ENCODE data around the gene CDADC1.

CDADC1 gene

DNA sequence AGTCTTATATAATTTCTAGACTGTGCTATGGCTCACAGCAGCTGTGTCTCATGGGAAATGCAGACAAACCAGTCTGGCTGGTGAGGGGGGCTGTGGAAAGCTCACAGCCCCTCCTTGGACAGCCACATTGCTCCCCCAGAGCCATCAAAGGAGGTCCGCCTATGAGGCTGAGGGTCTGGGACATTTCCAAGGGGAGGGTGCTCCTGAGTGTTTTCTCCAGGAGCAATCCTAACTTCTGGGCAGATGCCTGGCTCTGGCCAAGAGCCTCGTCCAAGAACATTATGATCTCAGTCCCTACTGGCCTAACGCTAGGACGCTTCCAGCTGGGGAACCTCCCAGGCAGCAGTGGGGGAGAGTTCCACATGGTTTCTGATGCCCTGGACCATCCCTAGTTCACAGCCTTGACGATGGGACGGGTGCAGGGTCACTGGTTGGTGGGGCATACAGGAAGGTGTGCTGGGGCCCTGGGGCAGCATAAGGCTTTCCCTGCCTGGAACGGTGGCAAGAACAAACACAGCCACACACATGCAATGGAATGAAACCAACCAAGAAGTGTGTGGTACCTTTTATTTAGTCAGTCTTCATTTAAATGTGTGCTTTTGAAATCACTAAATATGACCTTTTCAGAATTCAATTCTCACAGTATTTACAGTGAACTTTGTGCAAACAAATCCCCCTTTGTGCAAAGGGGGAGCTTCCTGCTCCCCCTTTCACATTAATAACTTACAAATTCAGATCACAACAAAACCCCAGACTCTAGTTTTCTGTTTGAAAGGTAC lies 60.6 kb downstream of the CDADC1 start:
- Histone ChIP-seq H3K4me1 (ENCODE audit: control insufficient read depth, insufficient read depth, low read length) (peaks cover 4% of the 10 kb centered on the region), H3K27me3 (ENCODE audit: control insufficient read depth, insufficient read depth, low read length) (no peaks in the 10 kb centered on the region), H3K36me3 (ENCODE audit: control insufficient read depth, insufficient read depth, low read length) (no peaks in the 10 kb centered on the region), H3K9me3 (ENCODE audit: control insufficient read depth, low read length) (no peaks in the 10 kb centered on the region), H3K9ac (ENCODE audit: low read length) (no peak overlapping the region), H3K4me3 (ENCODE audit: low read length) (no peak overlapping the region)

DNA sequence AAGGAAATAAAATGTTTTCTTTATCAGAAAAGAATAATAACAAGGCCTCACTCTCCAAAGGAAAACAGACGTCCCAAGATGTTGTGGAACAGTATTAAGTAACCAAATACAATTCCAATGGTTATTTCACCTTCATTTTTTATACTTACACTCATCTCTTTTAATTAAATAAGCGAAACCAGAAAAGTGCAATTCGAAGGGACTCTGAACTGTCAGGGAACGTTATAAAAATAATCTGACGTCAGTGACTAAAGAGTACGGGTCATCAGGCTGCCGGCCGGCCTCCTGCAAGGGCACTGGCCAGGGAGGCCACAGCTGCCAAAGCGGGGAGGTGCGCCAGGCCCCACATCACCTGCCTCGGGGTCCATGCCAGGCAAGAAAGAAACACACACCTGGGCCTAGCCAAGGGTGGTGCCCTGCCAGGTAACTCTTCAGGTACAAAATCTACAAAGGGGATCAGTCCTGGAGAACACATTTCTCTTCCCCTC lies 61.2 kb downstream of the CDADC1 start:
- no peak overlapping the region for H3K9ac ChIP-seq (ENCODE audit: low read length)

DNA sequence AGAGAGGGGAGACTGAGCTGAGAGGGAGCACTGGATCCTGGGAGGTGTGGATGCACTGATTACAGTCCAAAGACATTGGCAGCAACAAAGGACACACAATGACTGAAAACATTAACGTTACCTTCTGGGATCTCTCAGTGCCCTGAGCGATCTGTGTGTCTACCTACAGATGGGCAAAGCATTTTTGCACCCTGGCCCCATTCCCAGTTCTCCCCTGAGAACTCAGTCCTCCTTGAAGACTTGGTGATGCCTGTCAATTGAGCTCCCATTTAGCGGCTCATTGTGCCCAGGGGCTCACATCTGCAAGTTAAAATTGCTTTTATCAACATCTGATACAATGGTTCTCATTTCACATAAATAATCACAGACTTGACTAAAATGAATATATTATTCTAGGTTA lies 62.5 kb downstream of the CDADC1 start:
- H3K9ac ChIP-seq (ENCODE audit: low read length) = no peak overlapping the region

More for the DNA sequence above, 61.2 kb downstream of the CDADC1 start:
- Histone ChIP-seq H3K36me3 (ENCODE audit: control insufficient read depth, insufficient read depth, low read length) (no peaks in the 10 kb centered on the region), H3K9me3 (ENCODE audit: control insufficient read depth, low read length) (no peaks in the 10 kb centered on the region), H3K4me3 (ENCODE audit: low read length) (no peak overlapping the region), H3K4me1 (ENCODE audit: control insufficient read depth, insufficient read depth, low read length) (peaks cover 11% of the 10 kb centered on the region), H3K27me3 (ENCODE audit: control insufficient read depth, insufficient read depth, low read length) (no peaks in the 10 kb centered on the region)

GRCh38 chr13:49311816-49312215 lies 64.1 kb downstream of the CDADC1 start:
- no peaks in the 10 kb centered on the region for H3K27me3 ChIP-seq (ENCODE audit: control insufficient read depth, insufficient read depth, low read length)
- no peaks in the 10 kb centered on the region for H3K36me3 ChIP-seq (ENCODE audit: control insufficient read depth, insufficient read depth, low read length)
- no peak overlapping the region for H3K4me3 ChIP-seq (ENCODE audit: low read length)
- H3K9me3 ChIP-seq (ENCODE audit: control insufficient read depth, low read length) = no peaks in the 10 kb centered on the region
- no peak overlapping the region for H3K9ac ChIP-seq (ENCODE audit: low read length)
- peaks cover 22% of the 10 kb centered on the region for H3K4me1 ChIP-seq (ENCODE audit: control insufficient read depth, insufficient read depth, low read length)

More for the DNA sequence above, 62.5 kb downstream of the CDADC1 start:
- H3K4me3 ChIP-seq (ENCODE audit: low read length) = no peak overlapping the region
- H3K27me3 ChIP-seq (ENCODE audit: control insufficient read depth, insufficient read depth, low read length) = no peaks in the 10 kb centered on the region
- no peaks in the 10 kb centered on the region for H3K9me3 ChIP-seq (ENCODE audit: control insufficient read depth, low read length)
- H3K4me1 ChIP-seq (ENCODE audit: control insufficient read depth, insufficient read depth, low read length) = peaks cover 22% of the 10 kb centered on the region
- H3K36me3 ChIP-seq (ENCODE audit: control insufficient read depth, insufficient read depth, low read length) = no peaks in the 10 kb centered on the region

DNA sequence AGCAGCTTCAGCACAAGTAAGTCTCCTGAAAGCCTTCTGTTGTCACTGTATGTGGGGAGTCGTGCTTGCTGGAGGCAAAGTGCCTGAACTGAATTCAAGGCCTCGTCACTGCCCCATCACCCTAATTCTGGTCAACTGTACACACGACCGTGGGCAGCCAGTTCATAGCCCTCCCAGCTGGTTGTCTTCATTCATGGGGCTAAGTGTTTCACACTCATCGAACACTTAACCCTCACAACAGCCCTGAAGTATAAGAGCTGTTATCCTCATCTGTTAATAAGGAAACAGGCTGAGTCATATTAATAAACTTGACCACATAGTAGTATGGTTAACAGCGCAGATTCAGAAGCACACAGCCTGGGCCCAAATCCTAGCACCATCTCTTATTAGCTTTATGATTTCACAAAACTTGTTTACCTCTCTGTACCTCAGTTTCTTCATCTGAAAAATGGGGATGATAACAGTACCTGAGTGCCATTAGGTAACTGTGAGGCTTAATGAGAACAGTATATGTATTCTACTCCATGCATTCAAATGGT lies 66.7 kb downstream of the CDADC1 start:
- no peak overlapping the region for H3K9ac ChIP-seq (ENCODE audit: low read length)
- H3K4me1 ChIP-seq (ENCODE audit: control insufficient read depth, insufficient read depth, low read length) = peaks cover 18% of the 10 kb centered on the region
- H3K27me3 ChIP-seq (ENCODE audit: control insufficient read depth, insufficient read depth, low read length) = no peaks in the 10 kb centered on the region
- no peak overlapping the region for H3K4me3 ChIP-seq (ENCODE audit: low read length)
- no peaks in the 10 kb centered on the region for H3K9me3 ChIP-seq (ENCODE audit: control insufficient read depth, low read length)
- H3K36me3 ChIP-seq (ENCODE audit: control insufficient read depth, insufficient read depth, low read length) = no peaks in the 10 kb centered on the region

- Histone ChIP-seq H3K4me1 (ENCODE audit: control insufficient read depth, insufficient read depth, low read length) (peaks cover 18% of the 10 kb centered on the region), H3K9me3 (ENCODE audit: control insufficient read depth, low read length) (no peaks in the 10 kb centered on the region), H3K36me3 (ENCODE audit: control insufficient read depth, insufficient read depth, low read length) (no peaks in the 10 kb centered on the region), H3K27me3 (ENCODE audit: control insufficient read depth, insufficient read depth, low read length) (no peaks in the 10 kb centered on the region), H3K4me3 (ENCODE audit: low read length) (no peak overlapping the region), H3K9ac (ENCODE audit: low read length) (no peak overlapping the region)
These were observed 67.4 kb downstream of the CDADC1 start for GRCh38 chr13:49315036-49315565.

- peaks cover 18% of the 10 kb centered on the region for H3K4me1 ChIP-seq (ENCODE audit: control insufficient read depth, insufficient read depth, low read length)
- H3K9ac ChIP-seq (ENCODE audit: low read length) = no peak overlapping the region
- no peaks in the 10 kb centered on the region for H3K9me3 ChIP-seq (ENCODE audit: control insufficient read depth, low read length)
- H3K27me3 ChIP-seq (ENCODE audit: control insufficient read depth, insufficient read depth, low read length) = no peaks in the 10 kb centered on the region
- H3K4me3 ChIP-seq (ENCODE audit: low read length) = no peak overlapping the region
- H3K36me3 ChIP-seq (ENCODE audit: control insufficient read depth, insufficient read depth, low read length) = no peaks in the 10 kb centered on the region
These were observed 68.2 kb downstream of the CDADC1 start for GRCh38 chr13:49315756-49316482.

- H3K9ac ChIP-seq (ENCODE audit: low read length) = no peak overlapping the region
- H3K4me1 ChIP-seq (ENCODE audit: control insufficient read depth, insufficient read depth, low read length) = peaks cover 5% of the 10 kb centered on the region
- no peak overlapping the region for H3K4me3 ChIP-seq (ENCODE audit: low read length)
- no peaks in the 10 kb centered on the region for H3K27me3 ChIP-seq (ENCODE audit: control insufficient read depth, insufficient read depth, low read length)
- H3K36me3 ChIP-seq (ENCODE audit: control insufficient read depth, insufficient read depth, low read length) = no peaks in the 10 kb centered on the region
- no peaks in the 10 kb centered on the region for H3K9me3 ChIP-seq (ENCODE audit: control insufficient read depth, low read length)
These were observed 71.8 kb downstream of the CDADC1 start for GRCh38 chr13:49319551-49319950.

DNA sequence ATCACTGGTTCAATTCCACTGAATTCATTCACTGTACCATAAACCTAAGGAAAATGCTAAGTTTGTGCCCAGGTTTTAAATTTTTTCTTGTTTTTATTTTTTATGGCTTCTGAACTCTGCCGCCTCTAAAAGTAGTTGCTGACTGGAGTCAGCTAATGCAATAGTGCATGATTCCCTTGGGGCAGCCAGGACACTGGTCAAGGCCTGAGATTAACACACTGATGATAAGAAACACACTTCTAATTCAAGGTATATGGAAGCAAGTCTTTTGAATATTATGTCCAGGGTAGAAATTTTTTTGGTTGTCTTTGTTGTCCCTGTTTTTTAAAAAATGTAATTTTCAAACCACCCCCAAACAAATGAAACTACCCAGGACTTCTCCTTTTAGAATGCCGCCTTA lies 72.2 kb downstream of the CDADC1 start:
- no peak overlapping the region for H3K4me3 ChIP-seq (ENCODE audit: low read length)
- no peaks in the 10 kb centered on the region for H3K9me3 ChIP-seq (ENCODE audit: control insufficient read depth, low read length)
- H3K36me3 ChIP-seq (ENCODE audit: control insufficient read depth, insufficient read depth, low read length) = no peaks in the 10 kb centered on the region
- no peaks in the 10 kb centered on the region for H3K27me3 ChIP-seq (ENCODE audit: control insufficient read depth, insufficient read depth, low read length)
- H3K4me1 ChIP-seq (ENCODE audit: control insufficient read depth, insufficient read depth, low read length) = peaks cover 1% of the 10 kb centered on the region
- no peak overlapping the region for H3K9ac ChIP-seq (ENCODE audit: low read length)

GRCh38 chr13:49320975-49321374 lies 73.2 kb downstream of the CDADC1 start:
- Histone ChIP-seq H3K27me3 (ENCODE audit: control insufficient read depth, insufficient read depth, low read length) (no peaks in the 10 kb centered on the region), H3K4me1 (ENCODE audit: control insufficient read depth, insufficient read depth, low read length) (no peaks in the 10 kb centered on the region), H3K9me3 (ENCODE audit: control insufficient read depth, low read length) (no peaks in the 10 kb centered on the region), H3K9ac (ENCODE audit: low read length) (no peak overlapping the region), H3K4me3 (ENCODE audit: low read length) (no peak overlapping the region), H3K36me3 (ENCODE audit: control insufficient read depth, insufficient read depth, low read length) (no peaks in the 10 kb centered on the region)

- no peak overlapping the region for H3K4me3 ChIP-seq (ENCODE audit: low read length)
- no peaks in the 10 kb centered on the region for H3K36me3 ChIP-seq (ENCODE audit: control insufficient read depth, insufficient read depth, low read length)
- H3K9me3 ChIP-seq (ENCODE audit: control insufficient read depth, low read length) = no peaks in the 10 kb centered on the region
- H3K27me3 ChIP-seq (ENCODE audit: control insufficient read depth, insufficient read depth, low read length) = no peaks in the 10 kb centered on the region
- no peaks in the 10 kb centered on the region for H3K4me1 ChIP-seq (ENCODE audit: control insufficient read depth, insufficient read depth, low read length)
- no peak overlapping the region for H3K9ac ChIP-seq (ENCODE audit: low read length)
These were observed 75.0 kb downstream of the CDADC1 start for GRCh38 chr13:49322702-49323101.

DNA sequence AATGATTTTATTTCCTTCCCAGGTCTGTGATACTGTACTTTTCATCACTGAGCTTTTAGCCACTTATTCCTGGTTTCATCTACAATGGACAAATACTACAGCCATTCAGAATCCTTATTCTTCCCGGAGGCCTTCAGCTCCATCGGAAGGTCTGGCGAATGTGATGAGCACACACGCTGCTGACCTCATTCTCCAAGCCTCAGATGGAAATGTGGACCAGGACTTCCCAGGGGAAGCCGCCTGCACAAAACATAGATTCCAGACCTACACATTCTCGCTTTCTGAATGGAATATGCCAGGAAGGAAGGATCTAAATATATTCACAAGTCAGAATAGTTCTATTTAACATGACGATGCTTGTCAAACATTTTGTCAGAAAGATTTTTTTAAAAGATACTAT lies 75.6 kb downstream of the CDADC1 start:
- no peak overlapping the region for H3K4me3 ChIP-seq (ENCODE audit: low read length)

More for the DNA sequence above, 75.6 kb downstream of the CDADC1 start:
- Histone ChIP-seq H3K27me3 (ENCODE audit: control insufficient read depth, insufficient read depth, low read length) (no peaks in the 10 kb centered on the region), H3K36me3 (ENCODE audit: control insufficient read depth, insufficient read depth, low read length) (no peaks in the 10 kb centered on the region), H3K9ac (ENCODE audit: low read length) (no peak overlapping the region), H3K9me3 (ENCODE audit: control insufficient read depth, low read length) (no peaks in the 10 kb centered on the region), H3K4me1 (ENCODE audit: control insufficient read depth, insufficient read depth, low read length) (no peaks in the 10 kb centered on the region)

Data from mucosa of stomach (tissue), 1 donor.